ENCODE measurements around the gene GNAI1.

The GNAI1 gene

DNA sequence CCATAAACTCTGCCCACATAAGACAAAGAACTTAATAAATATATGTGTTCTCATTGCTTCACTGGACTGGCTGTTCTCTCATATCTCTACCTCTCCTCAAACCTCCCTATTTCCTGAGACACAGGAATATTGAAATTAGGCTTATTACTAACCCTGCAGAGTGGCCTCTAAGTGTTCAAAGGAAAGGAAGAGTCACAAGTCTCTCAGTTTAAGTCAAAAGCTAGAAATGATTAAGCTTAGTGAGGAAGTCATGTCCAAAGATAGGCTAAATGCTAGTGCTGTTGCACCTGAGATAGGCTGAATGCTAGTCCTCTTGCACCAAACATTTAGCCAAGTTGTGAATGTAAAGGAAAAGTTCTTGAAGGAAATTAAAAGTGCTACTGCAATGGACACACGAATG is 41.1 kb downstream of the GNAI1 start:
- TF ChIP-seq, protein P1, sequence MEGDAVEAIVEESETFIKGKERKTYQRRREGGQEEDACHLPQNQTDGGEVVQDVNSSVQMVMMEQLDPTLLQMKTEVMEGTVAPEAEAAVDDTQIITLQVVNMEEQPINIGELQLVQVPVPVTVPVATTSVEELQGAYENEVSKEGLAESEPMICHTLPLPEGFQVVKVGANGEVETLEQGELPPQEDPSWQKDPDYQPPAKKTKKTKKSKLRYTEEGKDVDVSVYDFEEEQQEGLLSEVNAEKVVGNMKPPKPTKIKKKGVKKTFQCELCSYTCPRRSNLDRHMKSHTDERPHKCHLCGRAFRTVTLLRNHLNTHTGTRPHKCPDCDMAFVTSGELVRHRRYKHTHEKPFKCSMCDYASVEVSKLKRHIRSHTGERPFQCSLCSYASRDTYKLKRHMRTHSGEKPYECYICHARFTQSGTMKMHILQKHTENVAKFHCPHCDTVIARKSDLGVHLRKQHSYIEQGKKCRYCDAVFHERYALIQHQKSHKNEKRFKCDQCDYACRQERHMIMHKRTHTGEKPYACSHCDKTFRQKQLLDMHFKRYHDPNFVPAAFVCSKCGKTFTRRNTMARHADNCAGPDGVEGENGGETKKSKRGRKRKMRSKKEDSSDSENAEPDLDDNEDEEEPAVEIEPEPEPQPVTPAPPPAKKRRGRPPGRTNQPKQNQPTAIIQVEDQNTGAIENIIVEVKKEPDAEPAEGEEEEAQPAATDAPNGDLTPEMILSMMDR (IDR thresholded peaks at IDR 0.05): no peak

DNA sequence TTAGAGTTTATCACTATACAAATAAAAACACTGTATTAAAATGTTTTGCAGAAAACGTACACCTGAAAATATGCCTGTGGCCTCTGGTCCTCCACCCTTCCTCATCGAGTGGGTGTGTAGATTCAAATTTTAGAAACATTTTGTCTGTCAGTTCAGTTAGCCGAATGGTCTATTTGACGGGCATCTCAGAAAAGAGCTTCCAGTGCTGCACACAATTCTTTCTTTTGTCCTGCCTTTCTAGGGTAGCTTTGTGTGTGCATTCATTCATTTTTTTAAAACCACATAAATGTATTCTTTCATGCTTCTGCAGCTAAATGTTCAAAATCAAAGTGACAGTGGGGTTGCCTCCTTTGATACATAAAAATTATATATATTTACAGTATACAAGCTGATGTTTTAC is 46.8 kb downstream of the GNAI1 start:
- TF ChIP-seq, protein P1 (IDR thresholded peaks at IDR 0.05): no peak

DNA sequence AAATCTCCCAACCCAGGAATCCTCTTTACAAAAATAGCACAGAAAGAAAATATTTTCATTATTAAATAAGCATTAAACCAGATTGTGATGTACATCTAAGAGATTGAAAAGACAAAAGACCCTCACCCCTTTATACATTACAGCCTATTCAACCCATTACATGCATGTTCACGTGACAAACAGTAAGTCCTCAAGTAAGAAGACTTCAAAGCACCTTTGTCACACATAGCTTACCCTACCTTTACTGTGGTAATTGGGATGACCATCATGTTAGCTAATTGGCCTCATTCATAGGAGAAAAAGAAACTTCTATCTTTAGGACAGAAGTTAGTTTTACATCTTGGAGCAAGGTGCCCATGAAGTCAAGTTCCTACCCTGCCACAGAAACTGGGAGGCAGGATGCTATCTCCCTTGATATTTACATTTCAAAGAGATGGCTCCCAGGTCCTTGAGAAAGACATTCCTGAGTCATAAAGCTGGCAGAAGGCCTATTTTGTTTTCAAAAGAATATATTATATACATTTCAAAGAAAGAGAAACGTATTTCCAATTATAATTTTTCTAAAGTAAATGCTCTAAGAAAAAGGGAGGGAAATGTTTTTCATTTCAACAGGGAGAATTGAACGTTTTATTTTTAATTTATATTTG is 48.1 kb downstream of the GNAI1 start:
- TF ChIP-seq, protein P1 (IDR thresholded peaks at IDR 0.05): no peak

DNA sequence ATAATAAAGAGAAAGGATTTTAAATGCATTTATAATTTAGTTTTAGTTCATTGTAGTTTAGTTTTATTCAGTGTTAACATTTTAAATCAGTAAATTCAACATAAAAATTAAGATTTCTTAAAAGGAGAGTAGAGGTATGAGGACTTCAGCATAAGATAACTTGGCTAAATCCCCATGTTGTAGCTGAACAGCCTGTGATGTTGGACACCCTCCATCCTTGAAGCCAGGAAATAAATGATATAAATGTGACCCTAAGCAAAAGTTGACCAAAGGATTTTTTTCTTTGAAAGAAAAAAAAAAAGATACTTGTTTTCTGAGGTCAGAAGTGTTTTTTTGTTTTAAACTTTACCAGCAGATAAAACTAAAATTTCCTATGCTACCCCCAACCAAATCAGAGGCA is 48.7 kb downstream of the GNAI1 start:
- TF ChIP-seq, protein P1 (IDR thresholded peaks at IDR 0.05): no peak

DNA sequence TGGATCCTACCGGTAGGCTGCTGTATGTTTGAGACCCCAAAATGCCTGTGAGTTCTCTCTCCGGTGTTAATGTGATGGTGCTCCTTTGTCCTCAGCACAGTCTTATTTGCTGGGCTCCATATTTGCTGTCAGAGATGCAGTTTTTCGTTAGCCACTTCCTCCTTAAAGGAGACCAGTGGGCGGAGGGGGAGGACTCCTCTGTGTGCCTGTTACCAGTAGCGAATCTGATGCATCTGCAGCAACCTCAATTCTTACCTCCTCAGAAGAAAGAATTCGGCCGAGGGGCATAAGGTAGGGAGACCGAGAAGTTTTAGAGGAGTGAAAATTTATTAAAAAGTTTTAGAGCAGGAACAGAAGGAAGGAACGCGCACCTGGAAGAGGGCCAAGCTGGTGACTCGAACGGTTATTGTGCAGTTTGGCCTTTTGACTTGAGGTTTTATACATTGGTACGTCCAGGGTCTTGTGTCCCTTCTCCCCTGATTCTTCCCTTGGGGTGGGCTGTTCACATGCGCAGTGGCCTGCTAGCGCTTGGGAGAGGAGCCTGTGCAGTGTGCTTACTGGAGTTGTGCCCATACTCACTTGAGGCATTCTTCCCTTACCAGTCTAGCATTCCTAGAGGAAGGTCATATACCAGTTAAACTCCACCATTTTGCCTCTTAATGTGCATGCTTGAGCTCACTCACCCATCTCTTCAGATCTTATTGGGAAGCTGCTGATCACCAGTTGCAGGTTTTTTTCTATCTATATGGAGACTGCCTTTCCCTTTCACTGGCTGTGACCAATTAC is 49.5 kb downstream of the GNAI1 start:
- TF ChIP-seq, protein P1 (IDR thresholded peaks at IDR 0.05): no peak

DNA sequence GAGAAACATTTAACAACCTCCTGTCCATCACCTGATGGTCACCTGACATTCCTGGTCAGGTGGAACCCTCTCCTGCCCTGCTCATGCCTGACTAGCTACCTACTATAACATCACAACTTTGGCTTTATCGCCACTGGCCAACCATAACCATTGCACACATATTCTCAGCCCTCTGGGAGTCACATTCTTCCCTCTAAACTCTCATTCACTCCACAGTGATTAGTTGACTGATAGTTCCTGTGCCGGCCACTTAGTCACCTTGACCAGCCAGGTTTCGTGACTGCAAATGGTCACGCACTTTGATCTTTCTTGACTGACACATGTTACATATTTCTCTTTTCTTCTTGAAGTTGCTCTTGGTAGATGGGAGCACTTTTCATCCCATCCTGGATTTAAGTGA is 50.1 kb downstream of the GNAI1 start:
- TF ChIP-seq, protein P1 (IDR thresholded peaks at IDR 0.05): no peak

DNA sequence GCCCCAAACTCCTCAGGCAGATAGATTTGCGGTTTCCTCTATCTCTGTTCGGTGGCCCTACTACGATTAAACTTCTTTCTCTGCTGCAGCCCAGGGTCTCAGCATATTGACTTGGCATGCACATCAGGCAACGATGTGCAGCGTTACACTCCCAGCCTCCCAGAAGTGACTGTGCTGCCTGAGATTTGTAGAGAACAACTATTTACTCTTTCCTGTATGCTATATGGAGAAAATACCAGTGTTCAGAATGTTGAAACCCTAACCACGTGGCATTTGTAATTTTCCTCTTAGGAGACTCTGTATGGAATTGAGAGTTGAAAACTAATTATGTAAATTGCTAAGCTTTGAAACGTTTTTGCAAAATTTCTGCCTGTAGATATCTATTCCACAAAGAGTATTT is 50.9 kb downstream of the GNAI1 start:
- TF ChIP-seq, protein P1 (IDR thresholded peaks at IDR 0.05): no peak

Data from LNCAP (cell line).